ENCODE results near the gene GRWD1. TPM values are rescaled to one million over a fixed set of nuclear protein-coding genes. Genes with fewer than 3 reads are reported as not detected.

GRWD1 gene
- total RNA-seq, 2 experiments from 2014 or later = 31.0 to 35.2 TPM

- Mint-ChIP-seq H3K9me3 (no peaks in the 10 kb centered on the region), H3K4me3 (no peak overlapping the region), H3K4me1 (peaks cover 25% of the 10 kb centered on the region), H3K27ac (peak overlapping the region; percentile 72), H3K27me3 (peaks cover 27% of the 10 kb centered on the region), H3K36me3 (ENCODE audit: low read depth) (peaks cover 13% of the 10 kb centered on the region)
- POLR2A ChIA-PET = no interaction called here
- CTCF ChIA-PET = no interaction called here
- DNase-seq = no peak
Measured at GRCh38 chr19:48442116-48443035, 3.4 kb upstream of the GRWD1 start.

- peaks cover 30% of the 10 kb centered on the region for H3K4me1 Mint-ChIP-seq
- DNase-seq = no peak
- no peak overlapping the region for H3K4me3 Mint-ChIP-seq
- POLR2A ChIA-PET = no interaction called here
- CTCF ChIA-PET = no interaction called here
- H3K36me3 Mint-ChIP-seq (ENCODE audit: low read depth) = peaks cover 21% of the 10 kb centered on the region
- peaks cover 27% of the 10 kb centered on the region for H3K27me3 Mint-ChIP-seq
- H3K27ac Mint-ChIP-seq = no peak overlapping the region
- H3K9me3 Mint-ChIP-seq = no peaks in the 10 kb centered on the region
Measured at GRCh38 chr19:48443256-48443655, 2.5 kb upstream of the GRWD1 start.

- Mint-ChIP-seq H3K4me3 (no peak overlapping the region), H3K27me3 (peaks cover 27% of the 10 kb centered on the region), H3K4me1 (peaks cover 34% of the 10 kb centered on the region), H3K27ac (no peak overlapping the region), H3K36me3 (ENCODE audit: low read depth) (peaks cover 26% of the 10 kb centered on the region), H3K9me3 (no peaks in the 10 kb centered on the region)
- ChIA-PET POLR2A (no interaction called here), CTCF (no interaction called here)
- DNase-seq = no peak
Measured at GRCh38 chr19:48443731-48444128, 2.1 kb upstream of the GRWD1 start.

- Mint-ChIP-seq H3K27ac (peak overlapping the region; percentile 96), H3K9me3 (no peaks in the 10 kb centered on the region), H3K36me3 (ENCODE audit: low read depth) (peaks cover 29% of the 10 kb centered on the region), H3K4me1 (peaks cover 34% of the 10 kb centered on the region), H3K27me3 (peaks cover 27% of the 10 kb centered on the region), H3K4me3 (peak overlapping the region; percentile 88)
- CTCF ChIA-PET = interaction anchor here (0.5 to 1.0 kb wide), 2 partner anchors 165 to 346 kb away, joined by 3 read pairs; no protein-coding TSS in a partner anchor
- POLR2A ChIA-PET = no interaction called here
- DNase-seq = no peak
Measured at GRCh38 chr19:48444129-48444935, 1.5 kb upstream of the GRWD1 start.

GRCh38 chr19:48444936-48445200 is 915 bp upstream of the GRWD1 start:
- H3K4me1 Mint-ChIP-seq = peaks cover 34% of the 10 kb centered on the region
- peak overlapping the region; percentile 88 for H3K4me3 Mint-ChIP-seq
- POLR2A ChIA-PET = no interaction called here
- H3K9me3 Mint-ChIP-seq = no peaks in the 10 kb centered on the region
- H3K36me3 Mint-ChIP-seq (ENCODE audit: low read depth) = peaks cover 30% of the 10 kb centered on the region
- H3K27ac Mint-ChIP-seq = peak overlapping the region; percentile 96
- DNase-seq = no peak
- peaks cover 27% of the 10 kb centered on the region for H3K27me3 Mint-ChIP-seq
- CTCF ChIA-PET = interaction anchor here (0.5 to 1.0 kb wide), 2 partner anchors 164 to 346 kb away, joined by 3 read pairs; no protein-coding TSS in a partner anchor

- ChIA-PET CTCF (interaction anchor here (1.0 kb wide), 1 partner anchor 164 kb away, joined by 3 read pairs; no protein-coding TSS in a partner anchor), POLR2A (no interaction called here)
- H3K4me3 Mint-ChIP-seq = peak overlapping the region; percentile 88
- H3K27ac Mint-ChIP-seq = peak overlapping the region; percentile 96
- H3K36me3 Mint-ChIP-seq (ENCODE audit: low read depth) = peaks cover 30% of the 10 kb centered on the region
- H3K9me3 Mint-ChIP-seq = no peaks in the 10 kb centered on the region
- peaks cover 34% of the 10 kb centered on the region for H3K4me1 Mint-ChIP-seq
- DNase-seq = peak; percentile 17
- H3K27me3 Mint-ChIP-seq = peaks cover 27% of the 10 kb centered on the region
Measured at GRCh38 chr19:48445256-48445605, 552 bp upstream of the GRWD1 start.

GRCh38 chr19:48446579-48446978 is 796 bp downstream of the GRWD1 start:
- H3K36me3 Mint-ChIP-seq (ENCODE audit: low read depth) = peaks cover 32% of the 10 kb centered on the region
- POLR2A ChIA-PET = no interaction called here
- no peaks in the 10 kb centered on the region for H3K9me3 Mint-ChIP-seq
- peak overlapping the region; percentile 96 for H3K27ac Mint-ChIP-seq
- no peak for DNase-seq
- H3K4me3 Mint-ChIP-seq = peak overlapping the region; percentile 88
- CTCF ChIA-PET = interaction anchor here (0.7 kb wide), 1 partner anchor 132 kb away, joined by 3 read pairs; no protein-coding TSS in a partner anchor
- peaks cover 21% of the 10 kb centered on the region for H3K27me3 Mint-ChIP-seq
- peaks cover 34% of the 10 kb centered on the region for H3K4me1 Mint-ChIP-seq

- H3K27ac Mint-ChIP-seq = no peak overlapping the region
- peaks cover 30% of the 10 kb centered on the region for H3K4me1 Mint-ChIP-seq
- no peak for DNase-seq
- ChIA-PET CTCF (no interaction called here), POLR2A (interaction anchor here (0.6 kb wide), 1 partner anchor 199 kb away, joined by 3 read pairs; no protein-coding TSS in a partner anchor)
- H3K9me3 Mint-ChIP-seq = no peaks in the 10 kb centered on the region
- peaks cover 36% of the 10 kb centered on the region for H3K36me3 Mint-ChIP-seq (ENCODE audit: low read depth)
- H3K4me3 Mint-ChIP-seq = no peak overlapping the region
- H3K27me3 Mint-ChIP-seq = peaks cover 13% of the 10 kb centered on the region
Measured at GRCh38 chr19:48448563-48448962, 2.8 kb downstream of the GRWD1 start.

GRCh38 chr19:48450441-48450840 is 4.7 kb downstream of the GRWD1 start:
- H3K36me3 Mint-ChIP-seq (ENCODE audit: low read depth) = peaks cover 34% of the 10 kb centered on the region
- no peak overlapping the region for H3K27ac Mint-ChIP-seq
- no peak overlapping the region for H3K4me3 Mint-ChIP-seq
- CTCF ChIA-PET = no interaction called here
- no peak for DNase-seq
- POLR2A ChIA-PET = no interaction called here
- H3K27me3 Mint-ChIP-seq = peaks cover under 1% of the 10 kb centered on the region
- H3K4me1 Mint-ChIP-seq = peaks cover 19% of the 10 kb centered on the region
- H3K9me3 Mint-ChIP-seq = no peaks in the 10 kb centered on the region

GRCh38 chr19:48450863-48451262 is 5.1 kb downstream of the GRWD1 start:
- ChIA-PET CTCF (interaction anchor here (0.6 kb wide), 1 partner anchor 48 kb away, joined by 4 read pairs; no protein-coding TSS in a partner anchor), POLR2A (no interaction called here)
- Mint-ChIP-seq H3K4me3 (no peak overlapping the region), H3K9me3 (no peaks in the 10 kb centered on the region), H3K27ac (no peak overlapping the region), H3K4me1 (peaks cover 17% of the 10 kb centered on the region), H3K36me3 (ENCODE audit: low read depth) (peaks cover 34% of the 10 kb centered on the region), H3K27me3 (no peaks in the 10 kb centered on the region)
- DNase-seq = no peak

GRCh38 chr19:48451624-48452023 is 5.8 kb downstream of the GRWD1 start:
- peaks cover 31% of the 10 kb centered on the region for H3K36me3 Mint-ChIP-seq (ENCODE audit: low read depth)
- ChIA-PET POLR2A (no interaction called here), CTCF (interaction anchor here (0.6 kb wide), 2 partner anchors 49 to 970 kb away, joined by 3 to 4 read pairs; no protein-coding TSS in a partner anchor)
- H3K4me3 Mint-ChIP-seq = no peak overlapping the region
- DNase-seq = no peak
- peaks cover 12% of the 10 kb centered on the region for H3K4me1 Mint-ChIP-seq
- no peak overlapping the region for H3K27ac Mint-ChIP-seq
- H3K27me3 Mint-ChIP-seq = no peaks in the 10 kb centered on the region
- no peaks in the 10 kb centered on the region for H3K9me3 Mint-ChIP-seq

GRCh38 chr19:48452289-48453190 is 6.8 kb downstream of the GRWD1 start:
- H3K4me3 Mint-ChIP-seq = no peak overlapping the region
- POLR2A ChIA-PET = no interaction called here

More at GRCh38 chr19:48452289-48453190, 6.8 kb downstream of the GRWD1 start:
- CTCF ChIA-PET = interaction anchor here (0.9 kb wide), 1 partner anchor 11 kb away, joined by 3 read pairs; no protein-coding TSS in a partner anchor
- Mint-ChIP-seq H3K27ac (peak overlapping the region; percentile 36), H3K4me1 (peaks cover 9% of the 10 kb centered on the region), H3K27me3 (no peaks in the 10 kb centered on the region), H3K36me3 (ENCODE audit: low read depth) (peaks cover 31% of the 10 kb centered on the region), H3K9me3 (no peaks in the 10 kb centered on the region)
- no peak for DNase-seq
